ENCODE measurements around the gene GANAB. TPM values are rescaled to one million over a fixed set of nuclear protein-coding genes. Genes with fewer than 3 reads are reported as not detected.
A peak's percentile ranks its signal among the peaks of the same experiment; 100 is the strongest.

GANAB gene
- total and polyA plus RNA-seq, 2 of the 13 experiments (the other 11 are each of a cell fraction or from before 2014, with no cell fraction given) = 99.5 to 234 TPM

DNA sequence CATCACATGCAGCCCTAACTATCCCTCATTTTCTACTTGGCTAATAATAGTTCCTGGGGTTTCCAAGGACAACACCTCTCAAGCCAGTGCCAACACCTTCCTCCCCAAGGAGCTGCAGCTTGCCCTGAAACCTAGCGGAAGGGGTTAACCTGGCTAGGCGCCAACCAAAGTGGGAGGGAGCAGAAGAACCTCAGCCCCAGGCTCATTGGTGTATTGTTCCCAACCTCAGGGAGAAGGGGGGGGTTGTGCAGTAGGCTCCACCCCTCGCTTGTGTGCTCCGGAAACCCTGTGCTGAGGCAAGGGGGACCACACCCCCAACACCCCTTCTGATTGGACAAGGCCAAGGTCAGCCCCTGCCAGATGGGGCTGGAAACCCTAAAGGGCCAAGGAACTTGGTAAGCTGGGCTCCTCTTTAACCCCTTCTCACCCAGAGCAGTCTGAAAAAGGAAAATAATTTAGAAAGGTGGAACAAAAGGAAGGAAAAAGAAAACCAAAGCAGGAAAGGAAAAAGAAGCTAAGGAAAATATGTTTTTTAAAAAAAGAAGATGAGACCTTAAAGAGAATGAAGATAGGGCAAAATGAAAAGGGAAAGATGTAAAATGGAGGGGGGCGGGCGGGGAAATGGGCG, 47.2 kb downstream of the GANAB start (continued):
- TF ChIP-seq, protein P1, sequence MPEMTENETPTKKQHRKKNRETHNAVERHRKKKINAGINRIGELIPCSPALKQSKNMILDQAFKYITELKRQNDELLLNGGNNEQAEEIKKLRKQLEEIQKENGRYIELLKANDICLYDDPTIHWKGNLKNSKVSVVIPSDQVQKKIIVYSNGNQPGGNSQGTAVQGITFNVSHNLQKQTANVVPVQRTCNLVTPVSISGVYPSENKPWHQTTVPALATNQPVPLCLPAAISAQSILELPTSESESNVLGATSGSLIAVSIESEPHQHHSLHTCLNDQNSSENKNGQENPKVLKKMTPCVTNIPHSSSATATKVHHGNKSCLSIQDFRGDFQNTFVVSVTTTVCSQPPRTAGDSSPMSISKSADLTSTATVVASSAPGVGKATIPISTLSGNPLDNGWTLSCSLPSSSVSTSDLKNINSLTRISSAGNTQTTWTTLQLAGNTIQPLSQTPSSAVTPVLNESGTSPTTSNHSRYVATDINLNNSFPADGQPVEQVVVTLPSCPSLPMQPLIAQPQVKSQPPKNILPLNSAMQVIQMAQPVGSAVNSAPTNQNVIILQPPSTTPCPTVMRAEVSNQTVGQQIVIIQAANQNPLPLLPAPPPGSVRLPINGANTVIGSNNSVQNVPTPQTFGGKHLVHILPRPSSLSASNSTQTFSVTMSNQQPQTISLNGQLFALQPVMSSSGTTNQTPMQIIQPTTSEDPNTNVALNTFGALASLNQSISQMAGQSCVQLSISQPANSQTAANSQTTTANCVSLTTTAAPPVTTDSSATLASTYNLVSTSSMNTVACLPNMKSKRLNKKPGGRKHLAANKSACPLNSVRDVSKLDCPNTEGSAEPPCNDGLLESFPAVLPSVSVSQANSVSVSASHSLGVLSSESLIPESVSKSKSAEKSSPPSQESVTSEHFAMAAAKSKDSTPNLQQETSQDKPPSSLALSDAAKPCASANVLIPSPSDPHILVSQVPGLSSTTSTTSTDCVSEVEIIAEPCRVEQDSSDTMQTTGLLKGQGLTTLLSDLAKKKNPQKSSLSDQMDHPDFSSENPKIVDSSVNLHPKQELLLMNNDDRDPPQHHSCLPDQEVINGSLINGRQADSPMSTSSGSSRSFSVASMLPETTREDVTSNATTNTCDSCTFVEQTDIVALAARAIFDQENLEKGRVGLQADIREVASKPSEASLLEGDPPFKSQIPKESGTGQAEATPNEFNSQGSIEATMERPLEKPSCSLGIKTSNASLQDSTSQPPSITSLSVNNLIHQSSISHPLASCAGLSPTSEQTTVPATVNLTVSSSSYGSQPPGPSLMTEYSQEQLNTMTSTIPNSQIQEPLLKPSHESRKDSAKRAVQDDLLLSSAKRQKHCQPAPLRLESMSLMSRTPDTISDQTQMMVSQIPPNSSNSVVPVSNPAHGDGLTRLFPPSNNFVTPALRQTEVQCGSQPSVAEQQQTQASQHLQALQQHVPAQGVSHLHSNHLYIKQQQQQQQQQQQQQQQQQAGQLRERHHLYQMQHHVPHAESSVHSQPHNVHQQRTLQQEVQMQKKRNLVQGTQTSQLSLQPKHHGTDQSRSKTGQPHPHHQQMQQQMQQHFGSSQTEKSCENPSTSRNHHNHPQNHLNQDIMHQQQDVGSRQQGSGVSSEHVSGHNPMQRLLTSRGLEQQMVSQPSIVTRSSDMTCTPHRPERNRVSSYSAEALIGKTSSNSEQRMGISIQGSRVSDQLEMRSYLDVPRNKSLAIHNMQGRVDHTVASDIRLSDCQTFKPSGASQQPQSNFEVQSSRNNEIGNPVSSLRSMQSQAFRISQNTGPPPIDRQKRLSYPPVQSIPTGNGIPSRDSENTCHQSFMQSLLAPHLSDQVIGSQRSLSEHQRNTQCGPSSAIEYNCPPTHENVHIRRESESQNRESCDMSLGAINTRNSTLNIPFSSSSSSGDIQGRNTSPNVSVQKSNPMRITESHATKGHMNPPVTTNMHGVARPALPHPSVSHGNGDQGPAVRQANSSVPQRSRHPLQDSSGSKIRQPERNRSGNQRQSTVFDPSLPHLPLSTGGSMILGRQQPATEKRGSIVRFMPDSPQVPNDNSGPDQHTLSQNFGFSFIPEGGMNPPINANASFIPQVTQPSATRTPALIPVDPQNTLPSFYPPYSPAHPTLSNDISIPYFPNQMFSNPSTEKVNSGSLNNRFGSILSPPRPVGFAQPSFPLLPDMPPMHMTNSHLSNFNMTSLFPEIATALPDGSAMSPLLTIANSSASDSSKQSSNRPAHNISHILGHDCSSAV (CRISPR knock-in tag; IDR thresholded peaks at IDR 0.05; ENCODE audit: borderline replicate concordance) = no peak
- TF ChIP-seq NFIC (IDR thresholded peaks at IDR 0.05; ENCODE audit: low read length) = peak; percentile 87
- TF ChIP-seq, protein P2, sequence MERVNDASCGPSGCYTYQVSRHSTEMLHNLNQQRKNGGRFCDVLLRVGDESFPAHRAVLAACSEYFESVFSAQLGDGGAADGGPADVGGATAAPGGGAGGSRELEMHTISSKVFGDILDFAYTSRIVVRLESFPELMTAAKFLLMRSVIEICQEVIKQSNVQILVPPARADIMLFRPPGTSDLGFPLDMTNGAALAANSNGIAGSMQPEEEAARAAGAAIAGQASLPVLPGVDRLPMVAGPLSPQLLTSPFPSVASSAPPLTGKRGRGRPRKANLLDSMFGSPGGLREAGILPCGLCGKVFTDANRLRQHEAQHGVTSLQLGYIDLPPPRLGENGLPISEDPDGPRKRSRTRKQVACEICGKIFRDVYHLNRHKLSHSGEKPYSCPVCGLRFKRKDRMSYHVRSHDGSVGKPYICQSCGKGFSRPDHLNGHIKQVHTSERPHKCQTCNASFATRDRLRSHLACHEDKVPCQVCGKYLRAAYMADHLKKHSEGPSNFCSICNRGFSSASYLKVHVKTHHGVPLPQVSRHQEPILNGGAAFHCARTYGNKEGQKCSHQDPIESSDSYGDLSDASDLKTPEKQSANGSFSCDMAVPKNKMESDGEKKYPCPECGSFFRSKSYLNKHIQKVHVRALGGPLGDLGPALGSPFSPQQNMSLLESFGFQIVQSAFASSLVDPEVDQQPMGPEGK (CRISPR knock-in tag; IDR thresholded peaks at IDR 0.05) = peak; percentile 94
- TF ChIP-seq, protein P3, sequence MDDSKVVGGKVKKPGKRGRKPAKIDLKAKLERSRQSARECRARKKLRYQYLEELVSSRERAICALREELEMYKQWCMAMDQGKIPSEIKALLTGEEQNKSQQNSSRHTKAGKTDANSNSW (CRISPR knock-in tag; IDR thresholded peaks at IDR 0.05; ENCODE audit: borderline replicate concordance) = no peak
- TF ChIP-seq, protein P4, sequence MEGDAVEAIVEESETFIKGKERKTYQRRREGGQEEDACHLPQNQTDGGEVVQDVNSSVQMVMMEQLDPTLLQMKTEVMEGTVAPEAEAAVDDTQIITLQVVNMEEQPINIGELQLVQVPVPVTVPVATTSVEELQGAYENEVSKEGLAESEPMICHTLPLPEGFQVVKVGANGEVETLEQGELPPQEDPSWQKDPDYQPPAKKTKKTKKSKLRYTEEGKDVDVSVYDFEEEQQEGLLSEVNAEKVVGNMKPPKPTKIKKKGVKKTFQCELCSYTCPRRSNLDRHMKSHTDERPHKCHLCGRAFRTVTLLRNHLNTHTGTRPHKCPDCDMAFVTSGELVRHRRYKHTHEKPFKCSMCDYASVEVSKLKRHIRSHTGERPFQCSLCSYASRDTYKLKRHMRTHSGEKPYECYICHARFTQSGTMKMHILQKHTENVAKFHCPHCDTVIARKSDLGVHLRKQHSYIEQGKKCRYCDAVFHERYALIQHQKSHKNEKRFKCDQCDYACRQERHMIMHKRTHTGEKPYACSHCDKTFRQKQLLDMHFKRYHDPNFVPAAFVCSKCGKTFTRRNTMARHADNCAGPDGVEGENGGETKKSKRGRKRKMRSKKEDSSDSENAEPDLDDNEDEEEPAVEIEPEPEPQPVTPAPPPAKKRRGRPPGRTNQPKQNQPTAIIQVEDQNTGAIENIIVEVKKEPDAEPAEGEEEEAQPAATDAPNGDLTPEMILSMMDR (CRISPR knock-in tag; IDR thresholded peaks at IDR 0.05) = no peak
- TF ChIP-seq ISL2 (CRISPR knock-in tag; IDR thresholded peaks at IDR 0.05) = 0 out of 2 replicates have a peak, but pooled peaks have one; percentile 41
- peak; percentile 76; the same call in 1 of the 2 replicates for TF ChIP-seq SOX5 (CRISPR knock-in tag; IDR thresholded peaks at IDR 0.05; ENCODE audit: borderline replicate concordance)
- TF ChIP-seq, protein P5, sequence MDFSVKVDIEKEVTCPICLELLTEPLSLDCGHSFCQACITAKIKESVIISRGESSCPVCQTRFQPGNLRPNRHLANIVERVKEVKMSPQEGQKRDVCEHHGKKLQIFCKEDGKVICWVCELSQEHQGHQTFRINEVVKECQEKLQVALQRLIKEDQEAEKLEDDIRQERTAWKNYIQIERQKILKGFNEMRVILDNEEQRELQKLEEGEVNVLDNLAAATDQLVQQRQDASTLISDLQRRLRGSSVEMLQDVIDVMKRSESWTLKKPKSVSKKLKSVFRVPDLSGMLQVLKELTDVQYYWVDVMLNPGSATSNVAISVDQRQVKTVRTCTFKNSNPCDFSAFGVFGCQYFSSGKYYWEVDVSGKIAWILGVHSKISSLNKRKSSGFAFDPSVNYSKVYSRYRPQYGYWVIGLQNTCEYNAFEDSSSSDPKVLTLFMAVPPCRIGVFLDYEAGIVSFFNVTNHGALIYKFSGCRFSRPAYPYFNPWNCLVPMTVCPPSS (IDR thresholded peaks at IDR 0.05) = no peak
- no peak for TF ChIP-seq TAF1 (CRISPR knock-in tag; IDR thresholded peaks at IDR 0.05)
- TF ChIP-seq KLF6 (CRISPR knock-in tag; IDR thresholded peaks at IDR 0.05) = 0 out of 2 replicates have a peak, but pooled peaks have one; percentile 43
- TF ChIP-seq THYN1 (CRISPR knock-in tag; IDR thresholded peaks at IDR 0.05; ENCODE audit: borderline replicate concordance, low read depth) = 0 out of 2 replicates have a peak, but pooled peaks have one; percentile 22
- TF ChIP-seq CCDC6 (CRISPR knock-in tag; IDR thresholded peaks at IDR 0.05) = 0 out of 2 replicates have a peak, but pooled peaks have one; percentile 67
- TF ChIP-seq HOXA5 (CRISPR knock-in tag; IDR thresholded peaks at IDR 0.05) = peak; percentile 51; the same call in 1 of the 2 replicates
- no peak for TF ChIP-seq ZSCAN20 (CRISPR knock-in tag; IDR thresholded peaks at IDR 0.05; ENCODE audit: borderline replicate concordance)
- no peak for TF ChIP-seq ZKSCAN1 (IDR thresholded peaks at IDR 0.05; ENCODE audit: low read length)
- TF ChIP-seq ELF3 (CRISPR knock-in tag; IDR thresholded peaks at IDR 0.05) = peak; percentile 64; the same call in 1 of the 2 replicates
